HL-60 (cell line): ENCODE measurements around the gene OOEP.
A peak's percentile ranks its signal among the peaks of the same experiment; 100 is the strongest.

Experiments
- DNase-seq, 2 experiments: peaks; one replicate each; pipeline ENCODE4 v3.0.0-alpha.2; 2010 to 2020; ENCODE audit warnings: low read depth in 1 of 2, low spot score in 1 of 2
- H3K27ac ChIP-seq: fragments of 250-450 bp; sonication (Bioruptor Pico); replicated peaks from 2 replicates; pipeline ENCODE4 v1.5.1; 2020; ENCODE audit warnings: mild to moderate bottlenecking, moderate library complexity
- H3K27me3 ChIP-seq: fragments of 250-450 bp; sonication (Bioruptor Pico); 2 replicates; pipeline ENCODE4 v1.5.1; 2021; ENCODE audit warnings: mild to moderate bottlenecking, moderate library complexity; ENCODE audit not compliant: insufficient read depth, poor library complexity, severe bottlenecking
- H3K4me3 ChIP-seq: replicated peaks from 2 replicates; pipeline ENCODE4 v1.5.1; 2011; ENCODE audit warnings: mild to moderate bottlenecking, control low read depth, low read length; ENCODE audit not compliant: insufficient read depth
- GABPA ChIP-seq: IDR thresholded peaks from 2 replicates; pipeline ENCODE4 v1.6.1; 2012; ENCODE audit warnings: low read depth
- POLR2AphosphoS5 ChIP-seq: IDR thresholded peaks from 2 replicates; pipeline ENCODE4 v1.6.1; 2012; ENCODE audit warnings: low read depth
- SPI1 ChIP-seq: IDR thresholded peaks from 2 replicates; pipeline ENCODE4 v1.6.1; 2012; ENCODE audit warnings: low read depth, mild to moderate bottlenecking, borderline replicate concordance
- TF ChIP-seq, protein P1 (sequence below): IDR thresholded peaks from 2 replicates; pipeline ENCODE4 v1.6.1; 2012; ENCODE audit warnings: low read depth; ENCODE audit not compliant: insufficient replicate concordance
- TF ChIP-seq, protein P2 (sequence below): IDR thresholded peaks from one replicate; pipeline ENCODE4 v1.5.1; 2011; ENCODE audit warnings: low read length, control low read depth, inconsistent platforms; ENCODE audit not compliant: insufficient read depth

The OOEP gene

DNA sequence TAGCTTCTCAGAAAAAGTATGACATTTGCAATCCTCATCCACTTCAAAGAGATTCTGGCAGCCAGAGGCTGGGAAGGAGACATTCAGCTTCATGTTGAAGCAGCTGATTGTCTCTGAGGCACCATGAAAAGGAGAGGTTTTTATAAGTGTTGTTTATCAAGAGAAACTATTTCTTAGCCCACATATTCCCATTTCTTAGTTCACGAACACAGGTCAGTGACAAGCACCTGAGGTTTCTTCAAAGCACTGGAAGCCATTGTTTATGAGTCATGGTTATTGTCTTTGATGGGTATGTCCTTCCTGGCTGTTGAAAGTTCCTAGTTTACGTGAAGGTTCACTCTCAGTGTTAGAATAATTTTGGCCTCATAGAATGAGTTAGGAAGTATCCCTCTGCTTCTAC lies 22.0 kb upstream of the OOEP start:
- H3K27ac ChIP-seq = no peak overlapping the region
- DNase-seq = no peak
- H3K27me3 ChIP-seq = no peaks in the 10 kb centered on the region
- TF ChIP-seq, protein P1, sequence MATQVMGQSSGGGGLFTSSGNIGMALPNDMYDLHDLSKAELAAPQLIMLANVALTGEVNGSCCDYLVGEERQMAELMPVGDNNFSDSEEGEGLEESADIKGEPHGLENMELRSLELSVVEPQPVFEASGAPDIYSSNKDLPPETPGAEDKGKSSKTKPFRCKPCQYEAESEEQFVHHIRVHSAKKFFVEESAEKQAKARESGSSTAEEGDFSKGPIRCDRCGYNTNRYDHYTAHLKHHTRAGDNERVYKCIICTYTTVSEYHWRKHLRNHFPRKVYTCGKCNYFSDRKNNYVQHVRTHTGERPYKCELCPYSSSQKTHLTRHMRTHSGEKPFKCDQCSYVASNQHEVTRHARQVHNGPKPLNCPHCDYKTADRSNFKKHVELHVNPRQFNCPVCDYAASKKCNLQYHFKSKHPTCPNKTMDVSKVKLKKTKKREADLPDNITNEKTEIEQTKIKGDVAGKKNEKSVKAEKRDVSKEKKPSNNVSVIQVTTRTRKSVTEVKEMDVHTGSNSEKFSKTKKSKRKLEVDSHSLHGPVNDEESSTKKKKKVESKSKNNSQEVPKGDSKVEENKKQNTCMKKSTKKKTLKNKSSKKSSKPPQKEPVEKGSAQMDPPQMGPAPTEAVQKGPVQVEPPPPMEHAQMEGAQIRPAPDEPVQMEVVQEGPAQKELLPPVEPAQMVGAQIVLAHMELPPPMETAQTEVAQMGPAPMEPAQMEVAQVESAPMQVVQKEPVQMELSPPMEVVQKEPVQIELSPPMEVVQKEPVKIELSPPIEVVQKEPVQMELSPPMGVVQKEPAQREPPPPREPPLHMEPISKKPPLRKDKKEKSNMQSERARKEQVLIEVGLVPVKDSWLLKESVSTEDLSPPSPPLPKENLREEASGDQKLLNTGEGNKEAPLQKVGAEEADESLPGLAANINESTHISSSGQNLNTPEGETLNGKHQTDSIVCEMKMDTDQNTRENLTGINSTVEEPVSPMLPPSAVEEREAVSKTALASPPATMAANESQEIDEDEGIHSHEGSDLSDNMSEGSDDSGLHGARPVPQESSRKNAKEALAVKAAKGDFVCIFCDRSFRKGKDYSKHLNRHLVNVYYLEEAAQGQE = no peak
- TF ChIP-seq POLR2AphosphoS5 = no peak
- TF ChIP-seq, protein P2, sequence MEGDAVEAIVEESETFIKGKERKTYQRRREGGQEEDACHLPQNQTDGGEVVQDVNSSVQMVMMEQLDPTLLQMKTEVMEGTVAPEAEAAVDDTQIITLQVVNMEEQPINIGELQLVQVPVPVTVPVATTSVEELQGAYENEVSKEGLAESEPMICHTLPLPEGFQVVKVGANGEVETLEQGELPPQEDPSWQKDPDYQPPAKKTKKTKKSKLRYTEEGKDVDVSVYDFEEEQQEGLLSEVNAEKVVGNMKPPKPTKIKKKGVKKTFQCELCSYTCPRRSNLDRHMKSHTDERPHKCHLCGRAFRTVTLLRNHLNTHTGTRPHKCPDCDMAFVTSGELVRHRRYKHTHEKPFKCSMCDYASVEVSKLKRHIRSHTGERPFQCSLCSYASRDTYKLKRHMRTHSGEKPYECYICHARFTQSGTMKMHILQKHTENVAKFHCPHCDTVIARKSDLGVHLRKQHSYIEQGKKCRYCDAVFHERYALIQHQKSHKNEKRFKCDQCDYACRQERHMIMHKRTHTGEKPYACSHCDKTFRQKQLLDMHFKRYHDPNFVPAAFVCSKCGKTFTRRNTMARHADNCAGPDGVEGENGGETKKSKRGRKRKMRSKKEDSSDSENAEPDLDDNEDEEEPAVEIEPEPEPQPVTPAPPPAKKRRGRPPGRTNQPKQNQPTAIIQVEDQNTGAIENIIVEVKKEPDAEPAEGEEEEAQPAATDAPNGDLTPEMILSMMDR = no peak
- TF ChIP-seq SPI1 = no peak
- no peak for TF ChIP-seq GABPA
- no peak overlapping the region for H3K4me3 ChIP-seq

DNA sequence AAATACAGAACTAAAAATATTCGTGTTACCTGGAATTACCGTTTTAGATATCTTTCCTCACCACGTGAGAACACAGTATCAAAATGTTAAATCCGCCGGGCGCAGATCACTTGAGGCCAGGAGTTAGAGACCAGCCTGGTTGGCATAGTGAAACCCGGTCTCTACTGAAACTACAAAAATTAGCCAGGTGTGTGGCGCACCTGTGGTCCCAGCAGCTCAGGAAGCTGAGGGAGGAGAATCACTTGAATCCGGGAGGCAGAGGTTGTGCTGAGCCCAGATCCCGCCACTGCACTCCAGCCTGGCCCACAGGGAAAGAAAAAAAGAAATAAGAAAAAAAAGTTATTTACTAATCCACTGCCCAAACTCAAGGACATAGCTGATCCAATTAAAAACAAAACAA lies 20.2 kb upstream of the OOEP start:
- no peak for TF ChIP-seq SPI1
- TF ChIP-seq, protein P2 = no peak
- Histone ChIP-seq H3K27me3 (no peaks in the 10 kb centered on the region), H3K27ac (no peak overlapping the region), H3K4me3 (no peak overlapping the region)
- no peak for DNase-seq

DNA sequence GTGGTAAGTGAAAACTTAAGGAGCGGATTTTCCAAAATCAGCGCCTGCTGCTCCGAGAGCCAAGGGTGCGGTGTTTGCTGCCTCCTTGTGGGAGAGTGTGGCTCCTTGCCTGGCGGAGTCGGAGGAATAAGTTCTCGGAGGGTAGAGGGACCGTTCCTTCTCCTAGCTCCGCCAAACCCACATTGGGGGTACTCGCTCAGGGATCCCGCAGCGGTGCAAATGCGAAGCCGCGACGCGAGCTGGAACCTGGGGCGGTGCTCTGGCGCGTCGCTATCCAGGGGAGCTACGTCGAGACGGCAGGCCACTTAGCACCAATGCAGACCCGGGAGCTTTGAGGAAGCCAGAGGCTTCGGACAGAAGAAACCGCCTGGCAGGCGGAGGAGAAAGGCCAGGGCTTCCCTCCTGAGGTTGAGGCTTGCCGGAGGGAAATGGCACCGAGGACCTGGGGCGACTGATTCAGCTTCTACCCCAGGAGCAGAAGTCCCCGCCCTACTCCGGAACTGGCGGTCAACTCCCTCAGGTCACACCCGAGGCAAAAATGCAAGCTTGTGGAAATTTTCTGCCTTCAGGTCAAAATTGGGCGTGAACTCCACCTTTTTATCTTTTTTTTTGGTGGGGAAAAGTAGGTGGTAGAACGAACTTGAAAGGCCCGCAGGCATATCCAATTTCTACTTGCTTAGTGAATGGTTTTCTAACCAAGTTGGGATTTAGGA lies 19.3 kb upstream of the OOEP start:
- Histone ChIP-seq H3K27me3 (no peaks in the 10 kb centered on the region), H3K4me3 (peak overlapping the region; percentile 44), H3K27ac (0 out of 2 replicates have a peak overlapping the region, but pooled peaks have one; percentile 2)
- TF ChIP-seq SPI1 = peak; percentile 66; the same call in 1 of the 2 replicates
- TF ChIP-seq POLR2AphosphoS5 = no peak
- TF ChIP-seq, protein P2 = peak; percentile 74
- peak; percentile 21 to 80 for DNase-seq

DNA sequence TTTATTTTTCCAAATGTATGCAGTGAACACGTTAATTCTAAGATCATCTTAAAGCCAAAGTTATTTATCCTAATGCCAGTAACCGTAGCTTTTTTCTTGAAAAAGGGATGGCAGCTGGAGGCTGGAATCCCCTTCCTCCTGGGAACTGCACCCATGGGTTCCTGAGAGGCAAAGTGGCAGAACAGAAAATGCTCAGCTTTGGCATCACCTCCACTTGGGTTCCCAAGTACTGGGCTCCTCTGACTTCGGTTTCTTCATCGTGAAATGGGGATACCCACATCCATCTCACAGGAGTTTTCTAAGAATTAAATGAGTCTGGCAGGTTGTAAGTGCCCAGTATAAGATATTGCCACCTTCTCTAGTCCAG lies 18.7 kb upstream of the OOEP start:
- no peaks in the 10 kb centered on the region for H3K27me3 ChIP-seq
- no peak overlapping the region for H3K27ac ChIP-seq
- H3K4me3 ChIP-seq = peak overlapping the region; percentile 44
- TF ChIP-seq SPI1 (no peak), GABPA (no peak), POLR2AphosphoS5 (no peak)
- TF ChIP-seq, protein P2 = no peak
- TF ChIP-seq, protein P1 = no peak
- no peak for DNase-seq
